HFFc6 (cell line): ENCODE data around the gene GRAMD1A. TPM values are rescaled to one million over a fixed set of nuclear protein-coding genes. Genes with fewer than 3 reads are reported as not detected.
"Not testable (repeated sequence)": the region's sequence is repeated elsewhere in the genome, so short reads cannot be mapped to it uniquely, and the experiment has no call there.

Source experiments
- DNase-seq: peaks from one replicate; pipeline ENCODE4 v3.0.0-alpha.2; 2018
- H3K27ac Mint-ChIP-seq: 2 replicates; pipeline ENCODE4 v1.8.0; 2020; ENCODE audit warnings: mild to moderate bottlenecking, mixed read lengths
- H3K27me3 Mint-ChIP-seq: 2 replicates; pipeline ENCODE4 v1.8.0; 2021; ENCODE audit warnings: mild to moderate bottlenecking, moderate library complexity, mixed read lengths; ENCODE audit not compliant: insufficient read depth
- H3K36me3 Mint-ChIP-seq: 2 replicates; pipeline ENCODE4 v1.8.0; 2021; ENCODE audit warnings: low read depth, mixed read lengths
- H3K4me1 Mint-ChIP-seq: 2 replicates; pipeline ENCODE4 v1.8.0; 2020; ENCODE audit warnings: low read depth, mixed read lengths
- H3K4me3 Mint-ChIP-seq: 2 replicates; pipeline ENCODE4 v1.8.0; 2020; ENCODE audit warnings: mild to moderate bottlenecking, moderate library complexity, mixed read lengths
- H3K9me3 Mint-ChIP-seq: 2 replicates; pipeline ENCODE4 v1.8.0; 2020; ENCODE audit warnings: mild to moderate bottlenecking, mixed read lengths
- total RNA-seq, 6 experiments: library from RNA; stranded (reverse); fragmentation: NEBNext Ultra II Directional; extraction: Animal tissue kit (Norgen Biotek cat#: 25700); gene quantifications; 2 replicates in 1 of 6; 3 replicates in 5 of 6; pipeline ENCODE4 v1.2.3, GENCODE V29; 2021
- TF ChIP-seq, protein P1 (sequence below): fragments of 200-600 bp; sonication (generic); IDR thresholded peaks from 2 replicates; pipeline ENCODE4 v1.5.0; 2021; ENCODE audit warnings: antibody characterized with exemption, mild to moderate bottlenecking

The GRAMD1A gene
- total RNA-seq, 6 experiments from 2014 or later = 48.2 to 51.3 (median 50.0) TPM

DNA sequence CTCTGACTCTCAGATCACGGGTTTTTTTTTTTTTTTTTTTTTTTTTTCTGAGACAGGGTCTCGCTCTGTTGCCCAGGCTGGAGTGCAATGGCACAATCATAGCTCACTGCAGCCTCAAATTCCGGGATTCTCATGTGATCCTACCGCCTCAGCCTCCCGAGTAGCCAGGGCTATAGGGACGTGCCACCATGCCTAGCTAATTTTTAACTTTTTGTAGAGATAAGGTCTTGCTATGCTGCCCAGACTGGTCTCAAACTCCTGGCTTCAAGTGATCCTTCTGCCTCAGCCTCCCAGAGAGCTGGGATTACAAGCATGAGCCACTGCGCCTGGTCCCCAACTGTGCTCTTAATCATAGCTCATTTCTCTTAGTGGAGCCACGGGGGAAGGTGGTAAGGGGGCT lies 4.6 kb upstream of the GRAMD1A start:
- H3K36me3 Mint-ChIP-seq = no peaks in the 10 kb centered on the region
- TF ChIP-seq, protein P1, sequence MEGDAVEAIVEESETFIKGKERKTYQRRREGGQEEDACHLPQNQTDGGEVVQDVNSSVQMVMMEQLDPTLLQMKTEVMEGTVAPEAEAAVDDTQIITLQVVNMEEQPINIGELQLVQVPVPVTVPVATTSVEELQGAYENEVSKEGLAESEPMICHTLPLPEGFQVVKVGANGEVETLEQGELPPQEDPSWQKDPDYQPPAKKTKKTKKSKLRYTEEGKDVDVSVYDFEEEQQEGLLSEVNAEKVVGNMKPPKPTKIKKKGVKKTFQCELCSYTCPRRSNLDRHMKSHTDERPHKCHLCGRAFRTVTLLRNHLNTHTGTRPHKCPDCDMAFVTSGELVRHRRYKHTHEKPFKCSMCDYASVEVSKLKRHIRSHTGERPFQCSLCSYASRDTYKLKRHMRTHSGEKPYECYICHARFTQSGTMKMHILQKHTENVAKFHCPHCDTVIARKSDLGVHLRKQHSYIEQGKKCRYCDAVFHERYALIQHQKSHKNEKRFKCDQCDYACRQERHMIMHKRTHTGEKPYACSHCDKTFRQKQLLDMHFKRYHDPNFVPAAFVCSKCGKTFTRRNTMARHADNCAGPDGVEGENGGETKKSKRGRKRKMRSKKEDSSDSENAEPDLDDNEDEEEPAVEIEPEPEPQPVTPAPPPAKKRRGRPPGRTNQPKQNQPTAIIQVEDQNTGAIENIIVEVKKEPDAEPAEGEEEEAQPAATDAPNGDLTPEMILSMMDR = no peak
- H3K9me3 Mint-ChIP-seq = no peaks in the 10 kb centered on the region
- H3K4me1 Mint-ChIP-seq = peaks cover 8% of the 10 kb centered on the region
- H3K27ac Mint-ChIP-seq = no peak overlapping the region
- H3K4me3 Mint-ChIP-seq = no peak overlapping the region
- no peak for DNase-seq
- peaks cover 16% of the 10 kb centered on the region for H3K27me3 Mint-ChIP-seq

GRCh38 chr19:34997071-34997617 lies 3.0 kb upstream of the GRAMD1A start:
- H3K36me3 Mint-ChIP-seq = peaks cover 6% of the 10 kb centered on the region
- no peak for DNase-seq
- TF ChIP-seq, protein P1 = no peak
- no peak overlapping the region for H3K4me3 Mint-ChIP-seq
- peaks cover 11% of the 10 kb centered on the region for H3K27me3 Mint-ChIP-seq
- H3K4me1 Mint-ChIP-seq = peaks cover 20% of the 10 kb centered on the region
- H3K9me3 Mint-ChIP-seq = no peaks in the 10 kb centered on the region
- H3K27ac Mint-ChIP-seq = no peak overlapping the region

GRCh38 chr19:34998224-34998623 lies 1.9 kb upstream of the GRAMD1A start:
- Mint-ChIP-seq H3K4me1 (peaks cover 30% of the 10 kb centered on the region), H3K36me3 (peaks cover 16% of the 10 kb centered on the region)
- not testable (repeated sequence) for H3K4me3 Mint-ChIP-seq, H3K27ac Mint-ChIP-seq, H3K27me3 Mint-ChIP-seq, H3K9me3 Mint-ChIP-seq, DNase-seq

GRCh38 chr19:34998777-34999497 lies 1.2 kb upstream of the GRAMD1A start:
- Mint-ChIP-seq H3K4me3 (peak overlapping the region; percentile 86), H3K27ac (peak overlapping the region; percentile 93), H3K9me3 (no peaks in the 10 kb centered on the region), H3K27me3 (peaks cover 4% of the 10 kb centered on the region), H3K4me1 (peaks cover 35% of the 10 kb centered on the region), H3K36me3 (peaks cover 16% of the 10 kb centered on the region)
- DNase-seq = no peak
- TF ChIP-seq, protein P1 = no peak

- TF ChIP-seq, protein P1 = no peak
- no peak overlapping the region for H3K27ac Mint-ChIP-seq
- H3K4me3 Mint-ChIP-seq = no peak overlapping the region; the same call in 1 of the 2 replicates
- peaks cover 16% of the 10 kb centered on the region for H3K36me3 Mint-ChIP-seq
- H3K27me3 Mint-ChIP-seq = peaks cover 2% of the 10 kb centered on the region
- peaks cover 41% of the 10 kb centered on the region for H3K4me1 Mint-ChIP-seq
- no peak for DNase-seq
- H3K9me3 Mint-ChIP-seq = no peaks in the 10 kb centered on the region
These were observed 169 bp downstream of the GRAMD1A start for GRCh38 chr19:35000338-35000646.

DNA sequence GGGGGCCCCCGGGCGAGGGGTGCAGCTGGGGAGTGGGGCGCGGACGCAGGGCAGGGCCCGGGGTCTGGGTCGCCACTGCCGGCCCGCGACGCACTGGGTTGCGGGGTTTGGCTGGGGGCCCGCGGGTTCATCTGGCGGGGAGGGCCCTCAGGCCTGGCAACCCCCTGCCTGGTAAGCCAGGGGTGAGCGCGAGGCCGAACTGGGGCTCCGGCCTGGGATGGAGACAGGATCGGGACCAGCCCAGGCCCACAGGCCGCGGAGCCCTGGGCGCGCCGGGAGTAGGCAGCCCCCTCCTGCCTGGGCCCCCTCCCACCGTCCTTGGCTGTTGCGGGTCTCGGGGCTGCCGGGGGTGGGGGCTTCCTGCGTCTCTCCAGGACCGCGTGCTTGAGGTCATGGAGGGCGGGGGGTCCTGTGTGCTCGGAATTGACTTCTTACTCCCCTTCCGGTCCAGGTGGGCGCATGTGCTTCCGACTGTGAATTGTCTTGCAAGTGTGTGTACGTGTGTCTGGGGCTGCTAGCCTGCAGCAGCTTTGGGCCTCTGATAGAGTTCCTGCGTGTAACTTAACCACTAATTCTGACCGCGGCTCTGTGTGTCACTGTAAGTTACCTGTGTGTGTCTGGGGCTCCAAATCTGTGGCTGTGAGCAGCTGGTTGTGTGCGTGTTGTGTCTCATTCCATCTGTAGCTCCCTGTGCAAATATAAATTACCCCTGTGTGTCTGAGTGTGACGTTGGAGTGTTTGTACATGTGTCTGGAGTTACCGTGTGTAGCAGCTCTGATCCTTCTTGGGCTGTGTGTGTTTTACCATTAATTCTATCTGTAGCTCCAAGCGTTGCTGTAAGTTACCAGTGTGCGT lies 751 bp downstream of the GRAMD1A start:
- TF ChIP-seq, protein P1 = no peak
- peaks cover 45% of the 10 kb centered on the region for H3K4me1 Mint-ChIP-seq
- H3K4me3 Mint-ChIP-seq = peak overlapping the region; percentile 95
- H3K27me3 Mint-ChIP-seq = no peaks in the 10 kb centered on the region; the same call in none of the 2 replicates
- peak overlapping the region; percentile 89 for H3K27ac Mint-ChIP-seq
- peaks cover 16% of the 10 kb centered on the region for H3K36me3 Mint-ChIP-seq
- no peaks in the 10 kb centered on the region for H3K9me3 Mint-ChIP-seq
- peak; percentile 23 for DNase-seq
